ENCODE data around the gene SCN2A. TPM values are rescaled to one million over a fixed set of nuclear protein-coding genes. Genes with fewer than 3 reads are reported as not detected.
"Not testable (repeated sequence)": the region's sequence is repeated elsewhere in the genome, so short reads cannot be mapped to it uniquely, and the experiment has no call there.

SCN2A gene
- total RNA-seq, 1 donor from 2014 or later, result 0.39 TPM

- Mint-ChIP-seq H3K9me3 (ENCODE audit: unreplicated experiment) (no peaks in the 10 kb centered on the region), H3K27me3 (ENCODE audit: unreplicated experiment) (no peaks in the 10 kb centered on the region), H3K4me1 (ENCODE audit: low read depth, unreplicated experiment) (no peaks in the 10 kb centered on the region), H3K36me3 (ENCODE audit: unreplicated experiment) (no peaks in the 10 kb centered on the region), H3K27ac (ENCODE audit: unreplicated experiment) (no peak overlapping the region), H3K4me3 (ENCODE audit: unreplicated experiment) (no peak overlapping the region)
- no peak for DNase-seq
- TF ChIP-seq CTCF (IDR thresholded peaks at IDR 0.05; ENCODE audit: partially characterized antibody, unreplicated experiment), result no peak
Measured at GRCh38 chr2:165245081-165245793, 6.0 kb downstream of the SCN2A start.

GRCh38 chr2:165248238-165248637 lies 9.0 kb downstream of the SCN2A start:
- H3K4me1 Mint-ChIP-seq (ENCODE audit: low read depth, unreplicated experiment), result no peaks in the 10 kb centered on the region
- H3K27me3 Mint-ChIP-seq (ENCODE audit: unreplicated experiment), result no peaks in the 10 kb centered on the region
- H3K36me3 Mint-ChIP-seq (ENCODE audit: unreplicated experiment), result no peaks in the 10 kb centered on the region
- H3K27ac Mint-ChIP-seq (ENCODE audit: unreplicated experiment), result no peak overlapping the region
- TF ChIP-seq CTCF (IDR thresholded peaks at IDR 0.05; ENCODE audit: partially characterized antibody, unreplicated experiment), result no peak
- no peak for DNase-seq
- H3K4me3 Mint-ChIP-seq (ENCODE audit: unreplicated experiment), result no peak overlapping the region
- H3K9me3 Mint-ChIP-seq (ENCODE audit: unreplicated experiment), result no peaks in the 10 kb centered on the region

- Mint-ChIP-seq H3K4me3 (ENCODE audit: unreplicated experiment) (no peak overlapping the region), H3K36me3 (ENCODE audit: unreplicated experiment) (no peaks in the 10 kb centered on the region), H3K9me3 (ENCODE audit: unreplicated experiment) (no peaks in the 10 kb centered on the region), H3K27me3 (ENCODE audit: unreplicated experiment) (no peaks in the 10 kb centered on the region), H3K4me1 (ENCODE audit: low read depth, unreplicated experiment) (no peaks in the 10 kb centered on the region), H3K27ac (ENCODE audit: unreplicated experiment) (no peak overlapping the region)
- no peak for TF ChIP-seq CTCF (IDR thresholded peaks at IDR 0.05; ENCODE audit: partially characterized antibody, unreplicated experiment)
- no peak for DNase-seq
Measured at GRCh38 chr2:165251366-165251765, 12.2 kb downstream of the SCN2A start.

- Mint-ChIP-seq H3K36me3 (ENCODE audit: unreplicated experiment) (no peaks in the 10 kb centered on the region), H3K4me3 (ENCODE audit: unreplicated experiment) (no peak overlapping the region), H3K27me3 (ENCODE audit: unreplicated experiment) (no peaks in the 10 kb centered on the region), H3K4me1 (ENCODE audit: low read depth, unreplicated experiment) (no peaks in the 10 kb centered on the region), H3K9me3 (ENCODE audit: unreplicated experiment) (peaks cover 1% of the 10 kb centered on the region), H3K27ac (ENCODE audit: unreplicated experiment) (no peak overlapping the region)
- no peak for DNase-seq
- no peak for TF ChIP-seq CTCF (IDR thresholded peaks at IDR 0.05; ENCODE audit: partially characterized antibody, unreplicated experiment)
Measured at GRCh38 chr2:165253178-165253577, 14.0 kb downstream of the SCN2A start.

- Mint-ChIP-seq H3K27ac (ENCODE audit: unreplicated experiment) (no peak overlapping the region), H3K36me3 (ENCODE audit: unreplicated experiment) (no peaks in the 10 kb centered on the region), H3K4me3 (ENCODE audit: unreplicated experiment) (no peak overlapping the region), H3K9me3 (ENCODE audit: unreplicated experiment) (peaks cover 3% of the 10 kb centered on the region), H3K4me1 (ENCODE audit: low read depth, unreplicated experiment) (no peaks in the 10 kb centered on the region), H3K27me3 (ENCODE audit: unreplicated experiment) (no peaks in the 10 kb centered on the region)
- no peak for TF ChIP-seq CTCF (IDR thresholded peaks at IDR 0.05; ENCODE audit: partially characterized antibody, unreplicated experiment)
- DNase-seq, result no peak
Measured at GRCh38 chr2:165256618-165257017, 17.4 kb downstream of the SCN2A start.

GRCh38 chr2:165260347-165260746 lies 21.1 kb downstream of the SCN2A start:
- not testable (repeated sequence) for H3K27ac Mint-ChIP-seq (ENCODE audit: unreplicated experiment); H3K27me3 Mint-ChIP-seq (ENCODE audit: unreplicated experiment); H3K9me3 Mint-ChIP-seq (ENCODE audit: unreplicated experiment); DNase-seq; H3K4me1 Mint-ChIP-seq (ENCODE audit: low read depth, unreplicated experiment); H3K4me3 Mint-ChIP-seq (ENCODE audit: unreplicated experiment); H3K36me3 Mint-ChIP-seq (ENCODE audit: unreplicated experiment)
